SK-N-DZ (cell line): Measurements from ENCODE around the gene STARD10. TPM values are rescaled to one million over a fixed set of nuclear protein-coding genes. Genes with fewer than 3 reads are reported as not detected.
"Not testable (repeated sequence)": the region's sequence is repeated elsewhere in the genome, so short reads cannot be mapped to it uniquely, and the experiment has no call there.

Experiments
- DNase-seq: peaks from one replicate; pipeline ENCODE4 v3.0.0-alpha.2; 2015; ENCODE audit warnings: low spot score
- polyA plus RNA-seq, 2 experiments: library from polyadenylated mRNA; depleted of rRNA; stranded (reverse); fragments of >200 nt; gene quantifications; 2 replicates each; pipeline ENCODE4 v1.2.3, GENCODE V29; 2014

The STARD10 gene, protein sequence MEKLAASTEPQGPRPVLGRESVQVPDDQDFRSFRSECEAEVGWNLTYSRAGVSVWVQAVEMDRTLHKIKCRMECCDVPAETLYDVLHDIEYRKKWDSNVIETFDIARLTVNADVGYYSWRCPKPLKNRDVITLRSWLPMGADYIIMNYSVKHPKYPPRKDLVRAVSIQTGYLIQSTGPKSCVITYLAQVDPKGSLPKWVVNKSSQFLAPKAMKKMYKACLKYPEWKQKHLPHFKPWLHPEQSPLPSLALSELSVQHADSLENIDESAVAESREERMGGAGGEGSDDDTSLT
- polyA plus RNA-seq (2014; cell fraction: cytosol; rRNA removed): 30.0 and 37.8 TPM in 2 replicates
- 20.7 and 34.3 TPM in 2 replicates for polyA plus RNA-seq (2014; cell fraction: nucleus; rRNA removed)

DNA sequence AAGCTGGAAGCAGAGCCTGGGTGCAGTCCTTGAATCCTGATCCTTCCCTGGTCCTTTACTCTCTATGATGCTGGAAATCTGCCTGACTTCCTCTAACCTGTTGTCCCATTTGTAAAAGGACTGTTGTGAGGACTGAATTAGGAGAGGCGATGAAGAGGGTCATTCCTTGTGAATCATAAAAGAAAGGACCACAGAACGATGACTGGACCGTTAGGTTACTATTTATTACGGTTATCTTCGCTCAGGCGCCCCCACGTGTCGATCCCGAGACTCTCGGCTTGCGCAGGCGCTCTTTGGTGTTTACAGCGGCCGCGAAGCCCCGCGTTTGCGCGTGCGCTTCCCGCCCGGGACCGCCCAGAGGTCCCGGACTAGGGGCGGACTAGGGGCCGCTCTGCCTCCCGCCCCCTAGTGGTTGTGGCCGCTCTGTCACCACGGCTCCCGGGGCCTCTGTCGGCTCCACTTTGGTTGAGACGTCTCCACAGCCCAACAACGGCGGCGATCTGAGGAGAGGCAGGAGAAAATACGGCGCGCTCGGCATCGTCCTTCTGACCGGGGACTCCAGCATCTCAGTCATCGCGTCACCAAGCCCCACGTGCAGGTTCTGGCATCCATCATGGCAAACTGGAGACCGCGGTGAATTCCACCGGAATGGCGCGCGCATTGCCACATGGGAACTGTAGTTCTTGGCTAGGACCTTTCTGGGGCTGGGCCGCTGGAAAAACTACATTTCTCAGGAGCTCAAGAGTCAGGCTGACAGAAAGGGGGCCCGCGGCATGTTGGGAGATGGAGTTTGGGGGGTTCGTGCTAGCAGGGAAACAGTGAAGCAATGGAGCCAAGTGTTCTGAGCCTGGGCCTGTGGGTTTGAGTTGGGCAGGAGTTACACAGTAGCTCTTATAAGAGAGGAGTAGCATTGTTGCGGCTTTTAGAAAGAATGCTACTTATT is at the start of gene STARD10:
STARD10 (minus strand) TSS at position 623 of the 943 bp plus-strand sequence. CDS start 12,866 bp downstream, outside the sequence.
- DNase-seq: peak; percentile 97

DNA sequence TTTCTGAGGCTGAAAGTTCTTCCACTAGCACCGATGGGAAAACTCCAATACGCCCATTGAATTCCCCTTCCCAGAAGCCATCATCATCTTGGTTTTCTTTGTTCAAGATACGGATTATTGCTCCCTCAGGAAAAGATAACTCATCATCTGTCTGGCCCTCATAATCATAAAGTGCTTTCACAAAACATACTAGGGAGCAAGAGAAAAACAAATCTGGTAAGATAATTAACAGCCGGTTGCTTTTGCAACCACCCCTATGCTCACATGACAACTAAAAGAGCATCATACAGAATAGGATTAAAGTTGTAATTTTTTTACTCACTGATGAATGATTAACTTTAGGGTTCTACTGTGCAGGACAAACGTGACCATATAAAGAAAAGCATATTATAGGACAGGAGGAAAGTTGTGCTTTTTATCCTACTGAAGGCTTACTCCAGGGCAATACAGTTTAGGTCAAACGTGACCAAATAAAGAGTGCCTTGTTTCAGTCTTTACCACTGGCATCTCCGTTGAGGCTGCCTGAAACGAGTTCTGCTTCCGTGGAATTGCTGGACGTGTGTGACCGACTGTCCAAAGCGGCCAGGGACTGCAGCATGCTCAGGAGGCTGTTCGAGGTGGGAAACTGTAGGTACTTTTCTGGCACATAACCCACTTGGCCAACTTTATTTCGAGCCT is 48.9 kb upstream of the STARD10 start:
- DNase-seq: no peak

DNA sequence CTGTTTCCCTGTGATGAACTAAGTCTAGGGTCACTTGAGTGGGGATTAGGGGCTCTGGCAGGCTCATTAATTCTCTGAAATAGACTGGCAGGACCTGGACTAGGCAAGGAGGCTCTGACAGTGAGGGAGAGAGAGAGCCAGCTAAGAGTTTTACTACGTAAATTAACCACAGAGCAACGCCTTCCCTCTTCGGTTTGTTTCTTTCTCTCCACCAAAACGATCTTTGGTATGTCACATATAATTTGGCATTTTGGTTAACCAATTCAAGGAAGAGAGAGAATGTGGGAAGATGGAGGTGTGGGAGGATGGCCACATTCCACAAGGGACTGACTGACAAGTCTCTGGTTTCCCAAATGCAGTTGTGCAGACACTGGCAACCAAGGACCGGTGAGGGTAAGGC is 48.3 kb upstream of the STARD10 start:
- DNase-seq: no peak

DNA sequence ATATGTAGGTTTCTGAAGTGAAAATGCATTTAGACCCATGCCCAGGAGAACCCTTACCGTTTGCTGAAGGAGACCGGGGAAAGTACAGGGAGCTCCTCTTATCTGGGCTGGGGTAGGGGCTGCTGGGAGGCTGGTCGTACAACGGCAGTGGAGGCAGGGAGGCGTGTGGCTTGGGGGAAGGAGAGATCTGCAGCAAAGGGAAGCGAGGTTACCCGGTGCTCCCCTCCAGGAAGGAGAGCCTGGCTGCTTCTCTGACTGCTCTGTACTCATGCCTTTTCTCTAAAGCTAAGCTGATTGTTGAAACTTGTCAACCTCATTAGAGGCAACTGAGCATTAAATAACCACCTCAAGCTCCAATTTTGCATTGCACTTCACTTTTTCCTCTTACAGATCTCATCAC is 47.5 kb upstream of the STARD10 start:
- no peak for DNase-seq

DNA sequence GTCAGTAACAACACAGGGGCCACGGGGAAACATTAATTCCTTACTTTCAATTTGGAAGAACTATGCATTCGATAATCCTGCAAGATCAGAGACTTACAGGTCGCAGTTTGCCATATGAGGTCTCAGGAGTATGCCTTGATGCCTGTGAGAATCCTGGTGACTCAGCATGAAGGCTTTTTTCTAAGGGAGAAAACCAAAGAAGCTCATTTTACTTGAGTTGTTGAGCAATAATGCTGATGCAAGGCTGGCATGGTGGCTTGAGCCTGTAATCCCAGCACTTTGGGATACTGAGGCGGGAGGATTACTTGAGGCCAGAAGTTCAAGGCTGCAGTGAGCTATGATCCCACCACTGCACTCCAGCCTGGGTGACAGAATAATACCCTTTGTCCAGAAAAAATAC is 46.9 kb upstream of the STARD10 start:
- no peak for DNase-seq

DNA sequence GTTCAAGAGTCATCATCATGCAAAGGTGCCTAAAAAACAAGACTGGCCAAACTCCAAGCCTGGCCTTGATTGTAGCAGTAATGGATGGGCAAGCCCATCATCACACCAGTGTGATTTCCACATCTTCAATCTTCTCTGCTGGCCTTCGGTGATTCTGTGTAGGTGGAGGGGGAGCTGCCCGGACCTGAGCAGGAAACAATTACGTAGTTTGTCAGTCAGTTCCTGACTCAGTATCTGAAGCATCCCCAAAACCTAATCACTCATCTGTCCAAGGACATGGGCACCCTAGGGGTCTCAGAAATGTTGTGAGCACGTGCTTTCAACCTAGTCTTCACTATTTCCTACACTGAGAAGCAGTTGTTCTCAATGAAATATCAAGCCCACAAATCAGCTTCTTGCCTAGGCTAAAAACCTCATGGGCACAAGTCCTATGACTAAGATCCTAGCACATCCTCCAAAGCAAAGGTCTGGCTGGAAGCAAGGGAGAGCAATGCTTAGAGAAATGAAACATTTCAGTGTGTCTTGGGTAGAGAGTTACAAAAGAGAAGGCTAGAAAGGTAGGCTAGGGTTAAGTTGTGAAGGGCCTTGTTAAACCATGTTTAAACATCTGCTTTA is 45.0 kb upstream of the STARD10 start:
- DNase-seq: no peak

DNA sequence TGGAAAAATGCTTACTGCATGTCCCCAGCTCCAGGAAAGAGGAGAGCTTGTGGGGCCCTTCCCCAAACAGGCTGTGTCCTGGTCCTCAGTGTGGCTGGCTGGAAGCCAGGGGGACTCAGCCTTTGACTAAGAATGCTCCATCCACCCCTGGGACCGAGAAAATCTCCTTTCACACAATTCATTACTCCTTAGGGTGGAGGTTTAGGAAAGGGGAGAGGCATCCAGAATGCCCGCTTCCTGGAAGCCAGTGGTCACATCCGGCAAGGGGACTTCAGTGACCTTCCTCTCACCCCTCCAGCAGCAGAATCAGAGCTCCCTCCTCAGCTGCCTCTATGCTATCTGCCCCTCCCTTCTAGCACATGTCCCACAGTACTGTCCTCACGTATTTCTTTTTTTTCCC is 42.3 kb upstream of the STARD10 start:
- DNase-seq: no peak

DNA sequence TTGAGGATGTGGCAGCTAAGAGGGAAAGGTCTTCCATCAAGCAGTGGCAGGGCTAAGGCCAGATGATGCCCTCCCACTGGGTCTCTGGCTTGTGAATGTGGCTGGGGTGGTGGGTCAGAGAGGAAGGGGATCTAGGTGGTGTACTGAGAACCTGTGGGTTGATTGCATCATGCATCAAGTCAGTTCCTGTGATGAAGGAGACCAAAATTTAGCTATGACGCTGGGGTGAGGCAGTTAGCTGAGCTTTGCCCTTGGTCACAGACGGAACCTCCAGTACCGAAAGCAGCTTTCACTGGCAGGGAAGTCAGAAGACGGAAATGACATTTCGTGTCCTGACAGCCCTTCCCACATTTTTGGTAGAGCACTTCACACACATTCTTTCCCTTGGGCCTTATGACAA is 41.1 kb upstream of the STARD10 start:
- DNase-seq: no peak

DNA sequence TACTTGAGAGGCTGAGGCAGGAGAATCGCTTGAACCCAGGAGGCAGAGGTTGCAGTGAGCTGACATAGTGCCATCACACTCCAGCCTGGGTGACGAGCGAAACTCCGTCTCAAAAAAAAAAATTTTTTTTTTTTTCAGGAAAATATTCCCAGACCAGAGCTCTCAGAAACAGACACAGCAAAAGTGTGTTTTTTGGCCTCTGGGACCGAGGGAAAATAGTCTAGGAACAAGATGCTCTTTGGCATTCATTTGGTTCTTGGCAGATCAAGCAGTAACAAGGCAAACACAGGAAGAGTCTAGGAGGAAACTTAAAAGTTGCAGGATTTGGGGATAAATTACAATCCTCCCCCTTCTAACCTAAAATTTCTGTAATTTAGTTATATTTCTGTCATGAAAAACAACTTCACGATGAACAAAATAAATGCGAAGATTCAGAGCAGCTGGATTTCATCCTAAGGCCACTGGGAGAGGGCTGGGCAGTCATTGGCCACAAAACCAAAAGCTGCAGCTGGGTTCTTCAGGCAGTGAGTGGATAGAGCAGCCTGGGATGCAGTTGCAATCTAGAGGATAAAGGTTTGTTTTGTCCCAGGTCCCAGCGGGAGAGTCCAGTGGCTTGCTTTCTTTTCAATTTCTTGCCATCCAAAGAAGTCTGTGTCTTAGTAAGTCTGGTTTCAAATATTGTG is 40.1 kb upstream of the STARD10 start:
- no peak for DNase-seq

DNA sequence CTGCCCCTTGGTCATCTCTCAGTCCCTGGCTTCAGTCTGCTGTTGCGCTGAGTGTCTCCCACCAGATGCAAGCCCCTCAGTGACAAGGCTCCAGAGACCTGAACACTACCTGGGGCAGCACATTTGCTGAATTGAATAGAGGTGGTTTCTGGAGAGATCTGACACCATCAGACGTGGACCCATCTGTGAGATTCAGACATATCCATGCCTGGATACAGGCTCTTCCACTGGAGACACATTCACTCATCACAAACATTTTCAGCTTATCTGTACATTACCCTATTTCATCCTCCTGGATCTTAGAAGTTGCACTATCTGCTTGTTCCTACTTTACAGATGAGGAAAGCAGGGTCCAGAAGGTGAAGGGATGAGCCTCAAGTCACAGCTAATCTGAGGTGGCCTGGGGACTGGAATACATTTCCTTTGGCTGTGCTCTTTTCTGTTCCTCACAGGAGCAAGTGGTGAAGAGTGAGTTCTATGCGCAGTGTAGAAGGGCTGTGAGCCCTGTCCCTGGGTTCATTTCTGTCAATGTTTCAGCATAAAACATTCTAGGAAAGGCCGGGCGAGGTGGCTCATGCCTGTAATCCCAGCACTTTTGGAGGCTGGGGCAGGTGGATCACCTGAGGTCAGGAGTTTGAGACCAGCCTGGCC is 39.4 kb upstream of the STARD10 start:
- no peak for DNase-seq

DNA sequence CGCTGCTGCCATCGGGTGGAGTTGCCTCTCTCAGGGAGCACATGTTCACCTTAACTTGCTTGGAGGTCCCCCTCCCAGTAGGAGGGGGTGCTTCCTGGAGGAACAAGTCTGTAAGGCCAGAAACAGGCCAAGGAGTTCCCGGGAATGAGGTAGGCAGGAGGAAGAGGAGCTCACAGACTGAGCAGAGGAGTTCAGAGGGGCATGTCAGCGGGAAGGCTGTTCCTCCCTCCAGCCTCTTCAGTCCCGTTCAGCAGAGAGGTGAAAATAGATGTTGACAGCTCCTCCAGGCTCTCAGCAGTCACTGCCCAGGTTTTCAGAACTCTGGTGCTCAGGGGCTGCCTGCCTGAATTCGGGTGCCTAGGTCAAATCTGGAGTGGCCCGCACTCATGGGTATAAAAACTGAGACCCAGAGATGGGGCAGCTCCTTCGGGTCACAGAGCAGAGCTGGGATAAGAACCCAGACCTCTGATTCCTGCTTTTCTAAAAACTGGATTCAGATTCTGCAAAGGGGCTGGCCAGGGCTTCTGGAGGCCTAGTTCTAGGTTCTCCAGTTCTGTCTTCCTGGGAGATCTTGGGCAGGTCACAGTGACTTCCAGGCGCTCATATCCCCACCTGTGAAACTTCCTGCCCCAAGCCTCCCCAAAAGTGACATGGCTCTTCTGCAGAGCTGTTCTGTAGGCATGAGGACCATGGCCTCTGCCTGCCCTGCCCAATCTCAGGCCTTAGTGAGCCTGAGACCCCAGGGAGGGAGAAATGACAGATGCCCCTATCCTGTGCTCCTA is 38.6 kb upstream of the STARD10 start:
- DNase-seq: no peak

DNA sequence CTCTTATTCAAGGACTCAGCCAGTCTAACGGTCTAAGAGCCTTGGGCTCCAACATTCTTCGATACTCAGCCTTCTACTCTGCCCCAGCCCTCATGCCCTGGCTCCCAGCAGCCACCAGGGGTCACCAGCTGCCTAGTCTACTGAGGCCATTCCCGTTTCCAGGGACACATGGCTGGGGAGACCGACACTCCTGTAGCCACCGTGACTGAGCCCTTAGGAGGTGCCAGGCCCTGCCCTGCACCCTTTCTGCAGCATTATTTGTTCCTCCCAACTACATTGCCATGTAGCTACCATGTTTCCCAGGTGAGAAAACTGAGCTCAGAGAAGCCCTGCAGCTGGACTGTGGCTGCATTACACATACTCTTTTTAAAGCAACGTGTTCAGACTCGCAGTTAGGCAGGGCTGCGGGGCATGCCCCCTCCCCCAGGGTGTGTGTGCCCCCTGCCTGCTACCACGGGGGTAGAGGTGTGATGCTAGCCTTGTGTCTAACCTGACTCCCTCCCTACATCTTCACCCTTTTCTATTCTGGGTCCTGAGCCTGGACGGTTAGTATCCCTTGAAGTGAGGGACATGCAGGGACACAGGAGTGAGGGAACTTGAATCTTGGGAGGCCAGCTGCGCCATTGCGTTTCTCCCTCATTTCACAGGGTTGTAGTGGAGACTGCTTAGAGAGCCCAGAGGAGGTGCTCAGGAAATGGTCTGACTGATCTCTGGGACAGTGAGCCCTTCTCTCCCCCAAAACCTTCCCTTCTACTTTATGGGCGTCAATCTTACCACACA is 37.9 kb upstream of the STARD10 start:
- DNase-seq: peak; percentile 79

DNA sequence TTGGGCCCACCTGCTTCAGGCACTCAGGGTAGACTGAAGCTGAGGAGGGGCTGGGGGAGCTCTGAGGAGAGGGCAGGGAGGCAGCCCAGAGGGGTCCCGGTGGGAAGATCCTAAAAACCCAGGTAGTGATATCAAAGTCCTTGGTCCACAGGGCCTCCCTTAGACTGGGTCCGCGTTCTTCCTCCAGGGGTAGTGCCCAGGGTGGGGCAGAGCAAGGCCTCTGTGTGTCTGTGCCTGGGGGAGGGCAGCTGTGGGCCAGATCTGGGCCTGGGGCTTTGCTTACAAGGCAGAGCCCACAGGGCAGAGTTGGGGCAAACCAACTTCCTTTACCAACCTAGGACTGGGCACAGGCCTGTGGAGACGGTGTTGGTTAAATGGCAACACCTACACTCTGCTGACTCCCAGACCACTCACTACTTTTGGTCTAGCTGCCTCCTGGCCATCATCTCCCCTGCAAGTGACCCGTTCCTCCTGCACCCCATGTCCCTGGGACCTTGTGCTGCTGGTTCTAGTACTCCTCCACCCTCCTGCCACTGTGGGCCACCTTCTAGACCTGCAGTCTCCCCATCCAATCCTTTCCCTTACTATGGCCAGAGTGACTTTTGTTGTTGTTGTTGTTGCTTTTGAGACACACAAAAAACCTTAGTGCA is 36.2 kb upstream of the STARD10 start:
- DNase-seq: no peak

DNA sequence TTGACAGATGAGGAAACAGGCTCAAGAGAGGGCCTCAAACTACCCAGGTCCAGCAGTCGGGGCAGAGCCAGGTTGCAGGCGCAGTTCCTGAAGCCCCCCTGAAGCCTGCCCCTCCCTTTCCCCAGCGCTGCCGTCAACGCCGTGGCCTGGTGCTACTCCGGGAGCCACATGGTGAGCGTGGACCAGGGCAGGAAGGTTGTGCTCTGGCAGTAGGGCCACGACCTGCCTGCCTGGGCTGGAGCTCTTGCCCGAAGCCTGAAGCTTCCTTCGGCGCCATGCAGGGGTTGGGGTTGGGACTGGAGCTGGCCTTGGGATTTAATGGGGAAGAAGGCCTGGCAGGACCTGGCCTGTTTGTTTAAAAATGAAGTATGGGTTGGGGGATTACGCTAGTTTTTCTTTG is 35.3 kb upstream of the STARD10 start:
- DNase-seq: no peak

DNA sequence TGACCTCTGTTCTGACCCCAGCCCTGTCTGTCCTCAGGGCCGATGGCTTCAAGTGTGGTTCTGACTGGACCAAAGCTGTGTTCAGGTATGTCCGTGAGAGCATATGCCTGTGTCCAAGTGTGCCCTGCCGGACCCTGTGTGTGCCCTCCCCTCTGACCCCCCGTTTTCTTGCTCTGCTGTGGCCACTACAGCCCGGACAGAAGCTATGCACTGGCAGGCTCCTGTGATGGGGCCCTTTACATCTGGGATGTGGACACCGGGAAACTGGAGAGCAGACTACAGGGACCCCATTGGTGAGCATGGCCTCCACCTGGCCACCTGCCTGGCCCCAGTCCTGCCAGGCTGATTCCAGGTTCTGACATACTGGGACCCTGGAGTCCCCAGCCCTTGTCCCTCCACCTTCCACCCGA is 34.9 kb upstream of the STARD10 start:
- DNase-seq: no peak

DNA sequence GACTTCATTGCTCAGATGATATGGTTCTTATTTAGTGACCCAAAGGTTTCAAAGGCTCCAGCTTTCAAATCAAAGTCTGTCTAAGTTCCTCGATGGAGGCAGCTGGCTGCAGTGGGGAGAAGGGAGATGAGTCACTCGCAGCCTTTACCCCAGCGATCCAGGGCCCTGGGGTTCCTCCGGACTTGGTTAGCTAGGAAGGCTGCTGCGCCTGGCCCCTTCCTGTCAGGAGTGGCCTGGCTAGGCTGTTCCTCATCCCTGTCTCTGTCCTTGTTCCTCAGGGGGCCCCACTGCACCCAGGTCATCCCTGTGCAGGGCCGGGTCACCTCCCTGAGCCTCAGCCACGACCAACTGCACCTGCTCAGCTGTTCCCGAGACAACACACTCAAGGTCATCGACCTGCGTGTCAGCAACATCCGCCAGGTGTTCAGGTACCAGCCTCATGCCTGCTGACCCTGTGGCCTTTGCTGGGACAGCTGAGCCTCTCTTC is 34.3 kb upstream of the STARD10 start:
- no peak for DNase-seq

DNA sequence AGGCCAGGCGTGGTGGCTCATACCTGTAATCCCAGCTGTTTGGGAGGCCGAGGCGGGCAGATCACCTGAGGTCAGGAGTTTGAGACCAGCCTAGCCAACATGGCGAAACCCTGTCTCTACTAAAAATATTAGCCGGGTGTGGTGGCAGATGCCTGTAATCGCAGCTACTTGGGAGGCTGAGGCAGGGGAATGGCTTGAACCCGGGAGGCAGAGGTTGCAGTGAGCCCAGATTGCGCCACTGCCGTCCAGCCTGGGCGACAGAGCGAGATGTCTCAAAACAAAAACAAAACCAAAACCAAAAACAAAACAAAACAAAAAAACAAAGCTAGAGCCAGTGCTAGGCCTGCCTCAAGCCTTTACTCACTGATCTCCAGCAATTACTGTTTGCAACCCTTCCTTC is 33.8 kb upstream of the STARD10 start:
- DNase-seq: not testable (repeated sequence)

DNA sequence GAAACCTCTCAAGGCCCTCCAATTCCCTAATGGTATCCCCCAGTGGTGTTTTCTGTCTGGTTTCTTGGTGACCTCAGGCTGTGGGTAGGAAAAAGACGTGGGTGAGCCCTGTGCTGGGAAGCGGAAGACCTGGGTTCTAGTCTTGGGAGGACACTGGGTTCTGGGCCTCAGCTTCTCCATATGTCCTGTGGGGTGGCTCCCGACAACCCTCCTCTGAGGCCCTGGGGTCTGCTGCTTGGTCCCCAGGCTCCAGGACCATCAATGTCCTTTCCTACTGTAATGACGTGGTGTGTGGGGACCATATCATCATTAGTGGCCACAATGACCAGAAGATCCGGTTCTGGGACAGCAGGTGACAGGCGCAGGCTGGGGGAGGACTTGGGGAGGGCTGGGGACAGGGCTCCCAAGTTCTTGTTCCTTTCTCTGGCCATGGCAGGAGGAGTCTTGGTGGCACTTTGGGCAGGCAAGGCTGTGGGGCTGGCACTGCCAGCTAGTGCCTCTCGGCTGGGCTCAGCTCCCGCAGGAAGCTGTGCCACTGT is 33.2 kb upstream of the STARD10 start:
- no peak for DNase-seq
